A549 treated with Hydrocortisone at 1 μM for 4 hours (cell line): ENCODE data around the gene DUSP11. TPM values are rescaled to one million over a fixed set of nuclear protein-coding genes. Genes with fewer than 3 reads are reported as not detected.

Experiments used
- total RNA-seq: library from RNA; stranded (reverse); fragments of 200-300 nt; extraction: Qiagen RNA extraction; gene quantifications from 5 replicates; pipeline ENCODE4 v1.2.3, GENCODE V29; 2022

DUSP11 gene
- total RNA-seq, result 37.7 to 47.7 TPM (median 39.0 TPM) in 5 replicates

DNA sequence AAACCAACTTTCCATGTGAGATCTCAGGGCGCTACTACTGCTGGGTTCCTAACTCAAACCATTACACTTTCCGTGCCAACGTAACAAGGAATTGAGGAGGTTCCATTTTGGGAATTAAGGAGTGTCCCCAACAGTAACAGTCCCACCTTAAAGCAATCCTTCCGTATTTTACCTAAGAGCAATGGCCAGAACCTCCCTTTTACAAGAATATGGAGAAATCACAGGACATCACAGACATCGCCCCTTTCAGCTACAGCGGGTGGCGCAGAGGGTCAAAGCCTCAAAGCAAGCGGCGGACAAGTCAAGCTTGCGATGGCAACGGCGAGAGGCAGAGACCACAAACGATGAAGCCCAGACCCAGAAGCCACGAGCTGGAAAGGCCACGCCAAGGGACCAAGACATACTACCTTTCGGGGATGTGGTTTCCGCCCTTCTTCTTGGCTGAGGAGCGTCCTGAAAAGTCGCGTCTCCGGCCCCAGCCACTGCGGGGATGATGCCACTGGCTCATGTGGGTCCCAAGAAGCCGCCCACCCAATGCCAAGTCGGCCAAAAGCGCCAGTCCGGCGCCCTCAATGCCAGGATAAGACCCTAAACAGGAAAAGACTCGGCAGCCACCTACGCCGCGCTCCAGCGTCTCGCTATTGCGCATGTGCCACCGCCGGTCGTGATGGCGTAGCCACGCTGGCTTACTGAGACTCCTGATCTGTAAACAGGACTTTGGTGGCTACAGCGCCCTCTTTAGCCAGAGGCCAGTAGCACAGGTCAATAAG is at the start of gene DUSP11:
Gene DUSP11, minus strand, starts transcription at position 637 of the 770 bp plus-strand sequence. Its CDS starts 129 bp downstream, at position 508.

DNA sequence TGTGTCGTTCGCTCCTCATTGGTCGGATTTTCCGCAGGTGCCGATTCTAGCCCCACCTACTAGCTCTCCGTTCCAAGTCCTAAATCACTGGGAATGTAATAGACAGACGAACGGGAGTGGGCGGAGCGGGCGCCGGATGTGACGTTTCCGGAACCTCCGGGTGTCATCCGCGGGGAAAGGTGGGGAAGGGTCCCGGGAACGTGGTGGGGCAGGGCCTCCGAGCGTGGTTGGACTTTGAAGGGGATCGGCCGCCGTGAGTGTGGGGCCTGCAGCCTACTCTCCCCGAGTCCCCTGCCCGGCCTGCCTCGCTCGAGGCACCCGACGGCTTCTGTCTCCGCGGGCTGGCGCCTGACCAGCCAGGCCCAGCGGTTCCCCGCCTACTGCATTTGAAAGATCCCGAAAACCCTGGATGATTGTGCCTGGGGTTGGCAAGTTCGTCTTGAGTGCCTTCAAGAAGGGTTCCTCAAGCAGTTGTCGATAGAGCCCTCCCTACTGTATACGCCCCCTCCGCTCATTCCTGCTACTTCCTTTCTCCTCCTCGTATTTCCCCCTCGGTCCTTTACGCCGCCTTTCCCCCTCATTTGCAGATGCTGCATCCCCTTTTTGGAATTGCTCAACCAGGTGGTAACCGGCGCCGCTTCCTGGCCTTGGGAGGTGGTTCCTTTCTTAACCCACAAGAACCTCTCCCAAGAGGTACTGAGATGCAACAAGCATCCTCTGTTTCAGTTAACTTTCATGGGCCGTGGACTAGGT is 49.1 kb upstream of the DUSP11 start, which contains the start of gene STAMBP:
Gene STAMBP, plus strand, starts transcription at position 144 of the 753 bp plus-strand sequence. CDS start 1,896 bp downstream, outside the sequence.

DNA sequence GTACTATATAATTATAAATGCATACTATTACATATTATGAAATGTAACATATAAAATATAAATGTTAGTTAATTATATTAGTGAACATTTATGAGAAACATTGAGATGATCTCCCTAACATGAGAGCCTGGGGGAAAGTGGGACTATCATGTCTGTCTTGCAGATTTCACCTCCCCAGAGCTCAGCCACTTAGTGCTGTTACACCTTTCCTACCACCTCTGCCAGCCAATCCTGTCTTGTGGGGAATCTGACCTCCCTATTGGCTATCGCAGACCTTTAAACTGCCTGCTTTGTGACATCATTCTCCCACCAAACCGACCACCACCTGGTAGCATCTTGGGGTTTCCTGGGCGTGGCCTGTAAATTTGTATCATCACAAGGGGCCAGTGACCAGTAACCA is 4.0 kb upstream of the DUSP11 start, which contains the start of gene C2orf78:
Gene C2orf78, plus strand, starts transcription at position 301 of the 400 bp plus-strand sequence. CDS start 127 bp downstream, outside the sequence.

DNA sequence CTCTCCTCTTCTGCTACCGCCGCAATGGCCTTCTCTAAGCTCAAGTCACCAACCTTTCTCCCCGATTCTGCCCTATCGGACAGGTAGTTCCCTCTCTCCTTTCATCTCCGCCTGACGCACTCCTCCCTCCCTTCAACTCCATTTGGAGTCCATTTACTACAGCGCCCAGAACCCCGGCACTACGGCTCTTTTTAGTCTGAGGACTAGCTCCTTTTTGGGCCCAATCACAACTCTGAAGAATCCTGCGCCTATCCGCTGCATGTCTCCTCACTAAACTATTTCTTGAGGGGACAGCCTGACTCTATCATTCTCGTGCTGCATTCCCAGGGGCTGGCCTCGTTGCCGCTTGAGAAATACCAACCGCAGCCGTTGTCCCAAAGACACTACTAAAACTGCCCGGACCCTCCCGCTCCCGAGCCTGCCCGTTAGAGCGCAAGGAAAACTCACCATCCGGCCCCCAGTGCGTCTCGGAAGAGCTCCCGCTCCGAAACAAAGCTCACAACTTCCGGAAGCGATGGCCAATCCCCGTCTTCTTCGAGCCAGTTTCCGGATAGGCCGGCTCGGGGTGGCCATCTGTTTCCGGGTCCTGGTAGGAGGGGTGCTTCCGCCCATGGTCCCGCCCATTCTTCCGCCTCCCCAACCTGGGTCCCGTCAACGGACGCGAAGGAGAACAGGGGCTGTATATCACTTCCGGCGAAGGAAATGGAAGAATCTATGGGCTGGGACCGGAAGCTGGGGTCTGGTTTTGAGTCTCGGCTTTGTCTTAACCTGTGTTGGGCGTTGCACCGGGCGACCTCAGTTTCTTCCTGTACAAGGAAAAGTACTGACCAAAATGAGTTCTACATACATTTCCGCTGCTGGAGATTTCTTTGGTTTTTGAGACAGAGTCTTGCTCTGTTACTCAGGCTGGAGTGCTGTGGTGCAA is 42.8 kb downstream of the DUSP11 start, which contains the start of gene TPRKB:
Gene TPRKB, minus strand, starts transcription at position 491 of the 925 bp plus-strand sequence. CDS start 2,776 bp downstream, outside the sequence.

Other genes with a start within 250 kb of the DUSP11 start
- gene NAT8, start 137.7 kb downstream of the DUSP11 start, total RNA-seq, result not detected in 5 replicates
- gene TPRKB, start 42.8 kb downstream of the DUSP11 start, total RNA-seq, result 64.7 to 84.6 TPM (median 75.8 TPM) in 5 replicates
- not detected in 5 replicates for gene C2orf78, start 4.1 kb upstream of the DUSP11 start, total RNA-seq
- gene STAMBP, start 48.9 kb upstream of the DUSP11 start, total RNA-seq, result 48.4 to 53.9 TPM (median 51.5 TPM) in 5 replicates
- gene ACTG2, start 112.9 kb upstream of the DUSP11 start, total RNA-seq, result 0.20 to 0.39 TPM (median 0.25 TPM) in 5 replicates
- gene DGUOK, start 146.8 kb upstream of the DUSP11 start, total RNA-seq, result 142 to 171 TPM (median 168 TPM) in 5 replicates
- gene TET3, start 204.8 kb upstream of the DUSP11 start, total RNA-seq, result 7.5 to 11.3 TPM (median 9.3 TPM) in 5 replicates